A549 (cell line): Measurements from ENCODE around the gene PGC. TPM values are rescaled to one million over a fixed set of nuclear protein-coding genes. Genes with fewer than 3 reads are reported as not detected.

Experiments
- ATAC-seq, 2 experiments: fragments of 200-7000 bp in 1 of 2; fragments of >200 bp in 1 of 2; cut with Nextera tagmentation in 1 of 2; cut with Tn5 transposase in 1 of 2; 3 replicates each; pipeline versions ENCODE4 v1.8.0 to v1.9.1; 2018 to 2020; ENCODE audit warnings: mild to moderate bottlenecking in 1 of 2, moderate library complexity in 1 of 2
- CTCF ChIA-PET: fragments of 300-600 bp; sonication (Branson Sonifier 250); formaldehyde crosslinking; extraction: SDS; loops from one replicate; lab custom pipeline; 2021; ENCODE audit warnings: antibody characterized with exemption, inconsistent platforms; lab: Yijun Ruan, JAX
- POLR2A ChIA-PET: fragments of 350-600 bp; formaldehyde crosslinking; extraction: SDS; loops from one replicate; lab custom pipeline; 2021; ENCODE audit warnings: antibody characterized with exemption, inconsistent platforms; lab: Yijun Ruan, JAX
- DNase-seq, 2 experiments: peaks; one replicate each; pipeline versions ENCODE4 v3.0.0 to v3.0.0-alpha.2; 2011 to 2016; ENCODE audit warnings: low read depth in 1 of 2, low spot score in 1 of 2
- FAIRE-seq: peaks from 2 replicates; lab custom pipeline; 2011; peaks lifted over from hg19 to GRCh38; lab: Jason Lieb, UNC
- H3K27ac ChIP-seq, 2 experiments: fragments of >200 bp; sonication (Bioruptor Twin); formaldehyde crosslinking; 3 replicates each; pipeline ENCODE4 v1.5.1; 2016 to 2017
- H3K4me1 ChIP-seq: fragments of >200 bp; sonication (Bioruptor Twin); formaldehyde crosslinking; 3 replicates; pipeline ENCODE4 v1.6.1; 2016
- H3K4me2 ChIP-seq: fragments of >200 bp; sonication (Bioruptor Twin); formaldehyde crosslinking; 3 replicates; pipeline ENCODE4 v1.6.1; 2016
- H3K4me3 ChIP-seq: fragments of >200 bp; sonication (Bioruptor Twin); formaldehyde crosslinking; 3 replicates; pipeline ENCODE4 v1.5.1; 2016
- H3K9me3 ChIP-seq: fragments of >200 bp; sonication (Bioruptor Twin); formaldehyde crosslinking; 3 replicates; pipeline ENCODE4 v1.6.1; 2016
- BHLHE40 ChIP-seq: IDR thresholded peaks from 2 replicates; pipeline ENCODE4 v1.6.1; 2012; ENCODE audit warnings: low read depth, low read length, inconsistent platforms
- CBX2 ChIP-seq: fragments of 200-600 bp; sonication (generic); IDR thresholded peaks from 2 replicates; pipeline ENCODE4 v1.6.1; 2016; ENCODE audit warnings: low read depth, mild to moderate bottlenecking, borderline replicate concordance
- CEBPB ChIP-seq, 2 experiments: fragments of >200 bp in 1 of 2; sonication (Bioruptor Twin) in 1 of 2; formaldehyde crosslinking in 1 of 2; IDR thresholded peaks; 2 replicates each; pipeline ENCODE4 v1.6.1; 2012 to 2016
- ELK1 ChIP-seq: fragments of 150-350 bp; IDR thresholded peaks from 2 replicates; pipeline ENCODE4 v1.6.1; 2014; ENCODE audit warnings: low read depth, mild to moderate bottlenecking, low read length
- EP300 ChIP-seq, 2 experiments: fragments of >200 bp; sonication (Bioruptor Twin); formaldehyde crosslinking; IDR thresholded peaks; 2 replicates in 1 of 2; 3 replicates in 1 of 2; pipeline ENCODE4 v1.6.1; 2016 to 2017
- FOXS1 ChIP-seq: fragments of 250-450 bp; sonication (Bioruptor Pico); IDR thresholded peaks from 2 replicates; pipeline ENCODE4 v1.5.0; 2020; ENCODE audit warnings: mild to moderate bottlenecking, moderate library complexity
- GATA3 ChIP-seq: IDR thresholded peaks from 2 replicates; pipeline ENCODE4 v1.6.1; 2012; ENCODE audit warnings: borderline replicate concordance
- HDAC2 ChIP-seq: fragments of 200-600 bp; sonication (generic); IDR thresholded peaks from 2 replicates; pipeline ENCODE4 v1.6.1; 2016
- HES2 ChIP-seq: fragments of >200 bp; sonication (Bioruptor Twin); formaldehyde crosslinking; IDR thresholded peaks from 2 replicates; pipeline ENCODE4 v1.6.1; 2016
- HOXA7 ChIP-seq: fragments of 250-450 bp; sonication (Bioruptor Pico); IDR thresholded peaks from 2 replicates; pipeline ENCODE4 v1.5.0; 2020; ENCODE audit warnings: mild to moderate bottlenecking, moderate library complexity
- JUNB ChIP-seq: fragments of >200 bp; sonication (Bioruptor Twin); formaldehyde crosslinking; IDR thresholded peaks from 2 replicates; pipeline ENCODE4 v1.6.1; 2016
- KDM5A ChIP-seq: fragments of 200-600 bp; sonication (generic); IDR thresholded peaks from 2 replicates; pipeline ENCODE4 v1.6.1; 2016; ENCODE audit warnings: antibody characterized with exemption, mild to moderate bottlenecking
- MAFK ChIP-seq: fragments of 450-650 bp; IDR thresholded peaks from 2 replicates; pipeline ENCODE4 v1.6.1; 2014; ENCODE audit not compliant: partially characterized antibody
- MAZ ChIP-seq: fragments of 150-350 bp; IDR thresholded peaks from 2 replicates; pipeline ENCODE4 v1.6.1; 2014; ENCODE audit warnings: antibody characterized with exemption, low read depth, low read length, borderline replicate concordance
- MYC ChIP-seq: IDR thresholded peaks from 2 replicates; pipeline ENCODE4 v1.6.1; 2012; ENCODE audit warnings: mild to moderate bottlenecking, inconsistent platforms, low read length, improper control_type of control experiment, borderline replicate concordance
- NPAS2 ChIP-seq: fragments of 250-450 bp; sonication (Bioruptor Pico); IDR thresholded peaks from 2 replicates; pipeline ENCODE4 v1.8.0; 2022; ENCODE audit warnings: mild to moderate bottlenecking, moderate library complexity, borderline replicate concordance
- PBX3 ChIP-seq: IDR thresholded peaks from 2 replicates; pipeline ENCODE4 v1.6.1; 2012
- RAD21 ChIP-seq, 2 experiments: fragments of >200 bp in 1 of 2; sonication (Bioruptor Twin) in 1 of 2; formaldehyde crosslinking in 1 of 2; IDR thresholded peaks in 1 of 2; conservative IDR thresholded peaks in 1 of 2; 2 replicates in 1 of 2; 3 replicates in 1 of 2; pipeline ENCODE4 v1.6.1; 2012 to 2018; ENCODE audit warnings: inconsistent platforms in 1 of 2
- RCOR1 ChIP-seq: fragments of 150-350 bp; IDR thresholded peaks from 2 replicates; pipeline ENCODE4 v1.6.1; 2014; ENCODE audit warnings: antibody characterized with exemption, low read length, low read depth
- RFX5 ChIP-seq: fragments of 450-650 bp; IDR thresholded peaks from 2 replicates; pipeline ENCODE4 v1.7.1; 2014; ENCODE audit warnings: antibody characterized with exemption, mild to moderate bottlenecking, moderate library complexity
- RNF2 ChIP-seq: fragments of 200-600 bp; sonication (generic); IDR thresholded peaks from 2 replicates; pipeline ENCODE4 v1.6.1; 2016; ENCODE audit warnings: low read depth, mild to moderate bottlenecking, antibody characterized with exemption, moderate library complexity, borderline replicate concordance
- SMC3 ChIP-seq: fragments of >200 bp; sonication (Bioruptor Twin); formaldehyde crosslinking; IDR thresholded peaks from 3 replicates; pipeline ENCODE4 v1.6.1; 2018; ENCODE audit warnings: inconsistent platforms
- TP53 ChIP-seq: fragments of 250-450 bp; sonication (Bioruptor Pico); IDR thresholded peaks from 2 replicates; pipeline ENCODE4 v1.5.0; 2021; ENCODE audit warnings: mild to moderate bottlenecking, moderate library complexity
- ZC3H11A ChIP-seq: fragments of 450-650 bp; IDR thresholded peaks from 2 replicates; pipeline ENCODE4 v1.6.1; 2014; ENCODE audit warnings: antibody characterized with exemption, mild to moderate bottlenecking
- ZFP36 ChIP-seq: fragments of 450-650 bp; IDR thresholded peaks from 2 replicates; pipeline ENCODE4 v1.6.1; 2014; ENCODE audit warnings: borderline replicate concordance; ENCODE audit not compliant: partially characterized antibody
- WGBS: methylation state at CpG from one replicate; pipeline ENCODE4 v1.1.6; 2017; ENCODE audit errors: missing lambda C conversion rate; 5-methylcytosine and 5-hydroxymethylcytosine counted together
- polyA plus RNA-seq, 4 experiments: library from polyadenylated mRNA; depleted of rRNA in 3 of 4; stranded (reverse); fragments of >200 nt; fragmentation: RNase III in 1 of 4; extraction: RNeasy Plus Mini Kit Qiagen cat#74134 plus additional on column Dnase treatment in 1 of 4; gene quantifications; 2 replicates in 3 of 4; 3 replicates in 1 of 4; pipeline ENCODE4 v1.2.3, GENCODE V29; 2011 to 2017
- TF ChIP-seq, protein P1 (sequence below): IDR thresholded peaks from 2 replicates; pipeline ENCODE4 v1.6.1; 2012; ENCODE audit warnings: low read depth, borderline replicate concordance
- TF ChIP-seq, protein P2 (sequence below): fragments of >200 bp; sonication (Bioruptor Twin); formaldehyde crosslinking; IDR thresholded peaks from 3 replicates; pipeline ENCODE4 v1.5.1; 2016
- TF ChIP-seq, protein P3 (sequence below): fragments of 450-650 bp; IDR thresholded peaks from 2 replicates; pipeline ENCODE4 v1.6.1; 2014; ENCODE audit warnings: antibody characterized with exemption
- TF ChIP-seq, protein P4 (sequence below): IDR thresholded peaks from 2 replicates; pipeline ENCODE4 v1.6.1; 2012

The PGC gene
- polyA plus RNA-seq, 2 of the 4 experiments (the other 2 are of a cell fraction): not detected

DNA sequence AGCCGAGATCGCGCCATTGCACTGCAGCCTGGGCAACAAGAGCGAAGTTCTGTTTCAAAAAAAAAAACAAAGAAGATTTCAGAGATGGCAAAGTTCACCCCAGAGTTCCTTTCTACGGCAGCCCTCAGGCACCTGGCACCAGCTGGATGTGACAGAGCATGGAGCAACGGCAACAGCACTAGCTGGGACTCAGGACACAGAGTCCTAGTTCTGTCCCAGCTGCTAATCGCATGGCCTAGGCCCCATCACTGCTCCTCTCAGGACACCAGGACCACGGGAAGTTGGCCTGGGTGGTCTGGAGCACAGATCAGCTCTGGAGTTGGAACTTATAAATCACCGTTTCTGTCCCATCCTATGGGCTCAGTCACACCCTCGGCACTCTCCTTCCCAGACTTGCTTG lies 1.1 kb downstream of the PGC start:
- ChIA-PET POLR2A (no interaction called here), CTCF (interaction anchor here (0.9 to 2.6 kb wide), 3 partner anchors 10 to 378 kb away, joined by 3 to 8 read pairs (median 3); partner anchors contain the start of gene TFEB)
- ATAC-seq (no peak), FAIRE-seq (no peak), DNase-seq (no peak)
- TF ChIP-seq, protein P1, sequence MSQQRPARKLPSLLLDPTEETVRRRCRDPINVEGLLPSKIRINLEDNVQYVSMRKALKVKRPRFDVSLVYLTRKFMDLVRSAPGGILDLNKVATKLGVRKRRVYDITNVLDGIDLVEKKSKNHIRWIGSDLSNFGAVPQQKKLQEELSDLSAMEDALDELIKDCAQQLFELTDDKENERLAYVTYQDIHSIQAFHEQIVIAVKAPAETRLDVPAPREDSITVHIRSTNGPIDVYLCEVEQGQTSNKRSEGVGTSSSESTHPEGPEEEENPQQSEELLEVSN: no peak
- TF ChIP-seq FOXS1 (CRISPR knock-in tag) (no peak), RNF2 (no peak), CBX2 (no peak), RCOR1 (no peak), CEBPB (IDR thresholded peaks at IDR 0.05) (no peak), HOXA7 (no peak), NPAS2 (CRISPR knock-in tag) (no peak), RAD21 (conservative IDR thresholded peaks at IDR 0.05 in 1 of 2, IDR thresholded peaks at IDR 0.05 in 1 of 2) (no peak), HES2 (no peak), SMC3 (no peak), MYC (no peak), EP300 (IDR thresholded peaks at IDR 0.05) (no peak), MAFK (no peak), JUNB (no peak), KDM5A (no peak), PBX3 (no peak)
- TF ChIP-seq, protein P2, sequence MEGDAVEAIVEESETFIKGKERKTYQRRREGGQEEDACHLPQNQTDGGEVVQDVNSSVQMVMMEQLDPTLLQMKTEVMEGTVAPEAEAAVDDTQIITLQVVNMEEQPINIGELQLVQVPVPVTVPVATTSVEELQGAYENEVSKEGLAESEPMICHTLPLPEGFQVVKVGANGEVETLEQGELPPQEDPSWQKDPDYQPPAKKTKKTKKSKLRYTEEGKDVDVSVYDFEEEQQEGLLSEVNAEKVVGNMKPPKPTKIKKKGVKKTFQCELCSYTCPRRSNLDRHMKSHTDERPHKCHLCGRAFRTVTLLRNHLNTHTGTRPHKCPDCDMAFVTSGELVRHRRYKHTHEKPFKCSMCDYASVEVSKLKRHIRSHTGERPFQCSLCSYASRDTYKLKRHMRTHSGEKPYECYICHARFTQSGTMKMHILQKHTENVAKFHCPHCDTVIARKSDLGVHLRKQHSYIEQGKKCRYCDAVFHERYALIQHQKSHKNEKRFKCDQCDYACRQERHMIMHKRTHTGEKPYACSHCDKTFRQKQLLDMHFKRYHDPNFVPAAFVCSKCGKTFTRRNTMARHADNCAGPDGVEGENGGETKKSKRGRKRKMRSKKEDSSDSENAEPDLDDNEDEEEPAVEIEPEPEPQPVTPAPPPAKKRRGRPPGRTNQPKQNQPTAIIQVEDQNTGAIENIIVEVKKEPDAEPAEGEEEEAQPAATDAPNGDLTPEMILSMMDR: no peak
- TF ChIP-seq, protein P3, sequence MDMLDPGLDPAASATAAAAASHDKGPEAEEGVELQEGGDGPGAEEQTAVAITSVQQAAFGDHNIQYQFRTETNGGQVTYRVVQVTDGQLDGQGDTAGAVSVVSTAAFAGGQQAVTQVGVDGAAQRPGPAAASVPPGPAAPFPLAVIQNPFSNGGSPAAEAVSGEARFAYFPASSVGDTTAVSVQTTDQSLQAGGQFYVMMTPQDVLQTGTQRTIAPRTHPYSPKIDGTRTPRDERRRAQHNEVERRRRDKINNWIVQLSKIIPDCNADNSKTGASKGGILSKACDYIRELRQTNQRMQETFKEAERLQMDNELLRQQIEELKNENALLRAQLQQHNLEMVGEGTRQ: no peak
- TF ChIP-seq, protein P4, sequence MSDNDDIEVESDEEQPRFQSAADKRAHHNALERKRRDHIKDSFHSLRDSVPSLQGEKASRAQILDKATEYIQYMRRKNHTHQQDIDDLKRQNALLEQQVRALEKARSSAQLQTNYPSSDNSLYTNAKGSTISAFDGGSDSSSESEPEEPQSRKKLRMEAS: no peak
- Histone ChIP-seq H3K4me2 (no peak overlapping the region), H3K4me1 (peaks cover 14% of the 10 kb centered on the region), H3K9me3 (no peaks in the 10 kb centered on the region), H3K27ac (no peak overlapping the region), H3K4me3 (no peak overlapping the region)
- 91% methylated on average over 9 of the region's 10 CpGs for WGBS

DNA sequence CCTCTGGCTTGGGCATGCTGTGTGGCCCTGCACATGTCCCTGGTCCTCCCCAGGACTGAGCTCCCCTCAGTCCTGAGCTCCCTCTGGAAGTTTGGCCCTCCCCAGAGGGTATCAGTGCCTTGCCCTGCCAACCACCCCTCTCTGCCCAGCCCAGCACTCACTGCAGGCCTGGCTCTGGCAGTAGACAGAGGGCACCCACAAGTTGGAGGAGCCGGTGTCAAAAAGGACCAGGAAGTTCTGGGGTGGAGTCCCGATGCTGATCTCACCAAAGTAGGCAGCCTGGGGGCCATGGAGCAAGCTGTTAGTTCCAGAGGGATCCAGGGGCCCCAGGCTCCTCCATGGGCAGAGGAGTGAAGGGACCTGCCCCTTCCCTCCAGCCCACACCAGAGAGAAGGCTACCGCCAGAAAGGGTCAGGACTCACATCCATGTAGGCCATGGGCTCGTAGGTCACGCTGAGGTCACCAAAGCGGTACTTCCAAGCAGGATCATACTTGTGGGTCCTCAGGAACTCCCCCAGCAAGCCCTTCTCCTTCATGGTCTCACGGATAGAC lies 2.9 kb downstream of the PGC start:
- H3K9me3 ChIP-seq: no peaks in the 10 kb centered on the region
- ChIA-PET POLR2A (no interaction called here), CTCF (interaction anchor here (0.6 to 2.6 kb wide), 4 partner anchors 9 to 32 kb away, joined by 4 to 8 read pairs (median 6); partner anchors contain the start of gene TFEB)
- FAIRE-seq (no peak), ATAC-seq (no peak), DNase-seq (no peak)
- no peak overlapping the region for H3K27ac ChIP-seq
- 83% methylated on average over 6 of the region's 7 CpGs for WGBS
- no peak overlapping the region for H3K4me3 ChIP-seq
- H3K4me2 ChIP-seq: no peak overlapping the region
- peaks cover 19% of the 10 kb centered on the region for H3K4me1 ChIP-seq
- TF ChIP-seq ZC3H11A: no peak
- no peak for TF ChIP-seq HDAC2
- TF ChIP-seq, protein P2: no peak
- TF ChIP-seq BHLHE40: no peak
- TF ChIP-seq MAZ: no peak
- no peak for TF ChIP-seq RFX5
- TF ChIP-seq HES2: no peak
- no peak for TF ChIP-seq ELK1
- no peak for TF ChIP-seq KDM5A
- TF ChIP-seq TP53 (CRISPR knock-in tag): no peak
- no peak for TF ChIP-seq GATA3
- TF ChIP-seq ZFP36: no peak
